Measurements from ENCODE around the gene DMRT2.

GRCh38 chr9:1053986-1054425 lies 3.8 kb downstream of the DMRT2 start:
- TF ChIP-seq POLR2A (IDR thresholded peaks at IDR 0.05) (no peak), CTCF (IDR thresholded peaks at IDR 0.05) (no peak)
